ENCODE measurements around the gene DHX30. TPM values are rescaled to one million over a fixed set of nuclear protein-coding genes. Genes with fewer than 3 reads are reported as not detected.
"Not testable (repeated sequence)": the region's sequence is repeated elsewhere in the genome, so short reads cannot be mapped to it uniquely, and the experiment has no call there.

The DHX30 gene
- total RNA-seq, 3 donors from 2014 or later (not counting 1 experiment from before 2014, with no cell fraction given), result 72.0 to 83.4 (median 82.1) TPM

DNA sequence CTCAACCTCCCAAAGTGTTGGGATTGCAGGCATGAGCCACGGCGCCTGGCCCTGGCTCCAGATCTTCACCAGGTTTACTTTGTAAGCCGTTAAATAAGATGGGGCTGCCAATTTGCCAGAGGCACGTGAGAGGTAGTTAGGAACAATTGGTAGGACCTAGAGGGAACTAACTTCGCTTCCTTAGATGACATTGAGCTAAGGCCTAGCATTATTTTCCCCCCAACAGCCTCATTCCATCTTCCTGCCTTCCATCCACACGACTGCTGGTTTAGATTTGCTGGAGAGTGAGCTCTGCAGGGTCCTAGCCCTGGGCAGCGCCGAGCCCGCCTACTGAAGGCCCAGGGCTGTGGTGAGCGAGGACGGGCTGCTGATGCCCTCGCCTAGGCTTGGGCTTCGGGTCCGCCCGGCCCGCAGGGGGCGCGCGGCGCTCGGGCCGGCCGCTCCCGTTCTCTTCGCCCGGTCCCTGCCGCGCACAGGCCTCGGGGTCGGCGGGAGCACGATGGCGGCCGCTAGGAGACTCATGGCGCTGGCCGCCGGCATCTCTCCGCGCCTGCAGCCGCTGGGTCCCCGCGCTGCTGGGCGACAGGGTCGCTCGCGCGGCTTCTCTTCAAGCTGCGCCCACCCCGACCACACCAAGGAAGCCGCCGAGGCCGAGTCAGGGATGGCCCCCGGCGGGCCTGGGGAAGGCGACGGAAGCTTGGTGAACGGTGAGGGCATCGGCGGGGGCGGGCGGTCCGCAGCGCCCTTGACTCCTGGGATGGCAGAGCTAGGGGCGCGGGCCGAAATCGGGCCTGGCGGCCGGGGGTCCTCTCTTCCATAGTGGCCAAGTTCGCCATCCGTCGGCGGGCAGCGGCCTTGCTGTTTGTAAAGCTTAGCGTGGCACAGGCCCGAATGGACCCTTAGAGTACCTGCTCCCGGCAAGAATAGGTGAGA lies 21.9 kb downstream of the DHX30 start:
- Mint-ChIP-seq H3K4me3 (peak overlapping the region; percentile 89), H3K27ac (peak overlapping the region; percentile 58 to 90), H3K27me3 (ENCODE audit: low read depth in 2 of 2) (no peaks in the 10 kb centered on the region), H3K9me3 (no peaks in the 10 kb centered on the region), H3K4me1 (peaks cover 18 to 24% of the 10 kb centered on the region in 2 donors), H3K36me3 (no peaks in the 10 kb centered on the region)
- Histone ChIP-seq H3K4me3 (ENCODE audit: low read length) (peak overlapping the region; percentile 90), H3K4me1 (ENCODE audit: control insufficient read depth, insufficient read depth, low read length) (peaks cover 19% of the 10 kb centered on the region), H3K27ac (ENCODE audit: low read length) (peak overlapping the region; percentile 52), H3K27me3 (ENCODE audit: control insufficient read depth, insufficient read depth, low read length) (no peaks in the 10 kb centered on the region), H3K9me3 (ENCODE audit: control insufficient read depth, insufficient read depth, low read length) (no peaks in the 10 kb centered on the region), H3K36me3 (ENCODE audit: control insufficient read depth, insufficient read depth, low read length) (peaks cover 18% of the 10 kb centered on the region)
- DNase-seq (peak; percentile 80 to 91), ATAC-seq (peak; percentile 98 to 99 (median 99))
- WGBS (ENCODE audit: insufficient coverage), result 3% methylated on average over 76 of the region's 77 CpGs
- TF ChIP-seq, protein P1, sequence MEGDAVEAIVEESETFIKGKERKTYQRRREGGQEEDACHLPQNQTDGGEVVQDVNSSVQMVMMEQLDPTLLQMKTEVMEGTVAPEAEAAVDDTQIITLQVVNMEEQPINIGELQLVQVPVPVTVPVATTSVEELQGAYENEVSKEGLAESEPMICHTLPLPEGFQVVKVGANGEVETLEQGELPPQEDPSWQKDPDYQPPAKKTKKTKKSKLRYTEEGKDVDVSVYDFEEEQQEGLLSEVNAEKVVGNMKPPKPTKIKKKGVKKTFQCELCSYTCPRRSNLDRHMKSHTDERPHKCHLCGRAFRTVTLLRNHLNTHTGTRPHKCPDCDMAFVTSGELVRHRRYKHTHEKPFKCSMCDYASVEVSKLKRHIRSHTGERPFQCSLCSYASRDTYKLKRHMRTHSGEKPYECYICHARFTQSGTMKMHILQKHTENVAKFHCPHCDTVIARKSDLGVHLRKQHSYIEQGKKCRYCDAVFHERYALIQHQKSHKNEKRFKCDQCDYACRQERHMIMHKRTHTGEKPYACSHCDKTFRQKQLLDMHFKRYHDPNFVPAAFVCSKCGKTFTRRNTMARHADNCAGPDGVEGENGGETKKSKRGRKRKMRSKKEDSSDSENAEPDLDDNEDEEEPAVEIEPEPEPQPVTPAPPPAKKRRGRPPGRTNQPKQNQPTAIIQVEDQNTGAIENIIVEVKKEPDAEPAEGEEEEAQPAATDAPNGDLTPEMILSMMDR (IDR thresholded peaks at IDR 0.05), result peak; percentile 88
- intact Hi-C loops (cut with micrococcal nuclease), result loop anchor here (1.0 kb wide), 2 partner anchors 165 to 303 kb away; no protein-coding TSS in a partner anchor

DNA sequence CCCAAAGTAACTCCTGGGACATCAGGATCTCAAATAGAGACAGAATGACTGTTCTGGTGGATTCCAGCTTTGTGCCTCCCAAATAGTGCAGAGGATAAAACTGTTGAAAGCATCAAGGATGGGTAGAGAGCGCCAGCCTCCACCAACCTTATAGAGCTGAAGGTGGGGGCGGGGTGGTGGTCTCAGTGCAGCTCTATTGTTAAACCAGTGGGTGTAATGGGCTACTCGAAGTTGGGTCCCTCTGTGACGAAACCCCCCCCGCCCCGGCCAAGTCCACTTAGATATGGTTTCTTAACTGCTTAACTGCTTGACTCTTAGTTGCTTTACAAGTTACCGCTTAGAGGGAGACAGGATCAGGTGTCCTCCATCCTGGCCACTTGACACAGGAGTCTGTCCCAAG lies 22.7 kb downstream of the DHX30 start:
- DNase-seq (no peak), ATAC-seq (no peak)
- H3K4me3 Mint-ChIP-seq, result peak overlapping the region; percentile 89
- H3K36me3 ChIP-seq (ENCODE audit: control insufficient read depth, insufficient read depth, low read length), result peaks cover 22% of the 10 kb centered on the region
- H3K4me3 ChIP-seq (ENCODE audit: low read length), result peak overlapping the region; percentile 90
- no peaks in the 10 kb centered on the region for H3K27me3 Mint-ChIP-seq (ENCODE audit: low read depth in 2 of 2)
- peak overlapping the region; percentile 58 to 90 for H3K27ac Mint-ChIP-seq
- peaks cover 18 to 24% of the 10 kb centered on the region in 2 donors for H3K4me1 Mint-ChIP-seq
- H3K27ac ChIP-seq (ENCODE audit: low read length), result peak overlapping the region; percentile 44
- no peaks in the 10 kb centered on the region for H3K27me3 ChIP-seq (ENCODE audit: control insufficient read depth, insufficient read depth, low read length)
- TF ChIP-seq, protein P1 (IDR thresholded peaks at IDR 0.05), result no peak
- peaks cover 1% of the 10 kb centered on the region for H3K36me3 Mint-ChIP-seq
- whole genome bisulfite sequencing (ENCODE audit: insufficient coverage), result 47% methylated on average over 6 of the region's 7 CpGs
- no peaks in the 10 kb centered on the region for H3K9me3 Mint-ChIP-seq
- intact Hi-C loops (cut with micrococcal nuclease), result loop anchor here (1.0 kb wide), 1 partner anchor 303 kb away; no protein-coding TSS in a partner anchor
- no peaks in the 10 kb centered on the region for H3K9me3 ChIP-seq (ENCODE audit: control insufficient read depth, insufficient read depth, low read length)
- peaks cover 19% of the 10 kb centered on the region for H3K4me1 ChIP-seq (ENCODE audit: control insufficient read depth, insufficient read depth, low read length)

DNA sequence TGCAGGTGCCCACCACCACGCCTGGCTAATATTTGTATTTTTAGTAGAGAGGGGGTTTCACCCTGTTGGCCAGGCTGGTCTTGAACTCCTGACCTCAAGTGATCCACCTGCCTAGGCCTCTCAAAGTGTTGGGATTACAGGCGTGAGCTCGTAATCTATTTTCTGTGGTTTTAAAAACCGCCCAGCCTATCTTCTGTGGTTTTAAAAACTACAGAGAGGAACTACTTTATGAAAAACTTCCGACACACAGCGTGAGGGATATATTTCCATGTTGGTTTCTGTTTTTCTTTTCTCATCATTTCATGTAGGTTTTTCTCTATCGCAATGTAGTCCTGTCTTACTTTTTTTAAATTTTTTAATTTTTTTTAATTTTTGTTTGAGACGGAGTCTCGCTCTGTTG lies 26.5 kb downstream of the DHX30 start:
- H3K9me3 Mint-ChIP-seq; H3K27me3 Mint-ChIP-seq (ENCODE audit: low read depth in 2 of 2); DNase-seq; H3K4me3 Mint-ChIP-seq; H3K9me3 ChIP-seq (ENCODE audit: control insufficient read depth, insufficient read depth, low read length); intact Hi-C loops (cut with micrococcal nuclease); H3K27ac ChIP-seq (ENCODE audit: low read length); H3K27ac Mint-ChIP-seq; H3K4me3 ChIP-seq (ENCODE audit: low read length); ATAC-seq; H3K27me3 ChIP-seq (ENCODE audit: control insufficient read depth, insufficient read depth, low read length): not testable (repeated sequence)
- peaks cover 44% of the 10 kb centered on the region for H3K36me3 ChIP-seq (ENCODE audit: control insufficient read depth, insufficient read depth, low read length)
- Mint-ChIP-seq H3K4me1 (peaks cover 16 to 22% of the 10 kb centered on the region in 2 donors), H3K36me3 (peaks cover 19% of the 10 kb centered on the region)
- H3K4me1 ChIP-seq (ENCODE audit: control insufficient read depth, insufficient read depth, low read length), result peaks cover 16% of the 10 kb centered on the region
- WGBS (ENCODE audit: insufficient coverage), result 53% methylated on average over 8 of the region's 9 CpGs

DNA sequence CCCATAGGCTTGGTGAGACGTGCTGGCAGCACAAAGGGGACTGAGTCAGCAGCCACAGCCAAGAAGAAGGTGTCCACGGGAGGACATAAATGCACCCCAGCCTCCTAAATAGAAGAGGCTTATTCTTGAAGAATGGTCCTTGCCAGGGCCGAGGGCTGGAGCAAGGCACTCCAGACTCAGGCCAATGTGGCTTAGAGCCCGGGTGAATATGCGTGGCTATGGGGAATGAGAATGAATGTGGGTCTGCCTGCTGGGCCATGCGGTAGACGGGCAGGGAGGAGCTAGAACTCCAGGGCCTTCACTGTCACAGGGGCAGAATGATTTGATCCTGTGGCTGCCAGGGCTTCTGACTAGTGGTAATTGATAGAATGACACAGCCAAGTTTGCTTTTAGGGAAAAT lies 34.0 kb downstream of the DHX30 start:
- Mint-ChIP-seq H3K4me1 (peaks cover 0 to 6% of the 10 kb centered on the region in 2 donors), H3K9me3 (no peaks in the 10 kb centered on the region), H3K27ac (peak overlapping the region; percentile 43 to 61), H3K4me3 (no peak overlapping the region), H3K36me3 (peaks cover 6% of the 10 kb centered on the region), H3K27me3 (ENCODE audit: low read depth in 2 of 2) (no peaks in the 10 kb centered on the region)
- DNase-seq (no peak), ATAC-seq (no peak)
- intact Hi-C loops (cut with micrococcal nuclease), result loop anchor here (5.0 kb wide), 2 partner anchors 155 to 315 kb away; no protein-coding TSS in a partner anchor
- WGBS (ENCODE audit: insufficient coverage), result 95% methylated on average over 7 of the region's 7 CpGs
- Histone ChIP-seq H3K4me1 (ENCODE audit: control insufficient read depth, insufficient read depth, low read length) (no peaks in the 10 kb centered on the region), H3K27ac (ENCODE audit: low read length) (no peak overlapping the region), H3K36me3 (ENCODE audit: control insufficient read depth, insufficient read depth, low read length) (peaks cover 50% of the 10 kb centered on the region), H3K27me3 (ENCODE audit: control insufficient read depth, insufficient read depth, low read length) (no peaks in the 10 kb centered on the region), H3K4me3 (ENCODE audit: low read length) (no peak overlapping the region), H3K9me3 (ENCODE audit: control insufficient read depth, insufficient read depth, low read length) (no peaks in the 10 kb centered on the region)
- TF ChIP-seq, protein P1 (IDR thresholded peaks at IDR 0.05), result no peak
